Measurements from ENCODE around the gene SSR1. TPM values are rescaled to one million over a fixed set of nuclear protein-coding genes. Genes with fewer than 3 reads are reported as not detected.
A peak's percentile ranks its signal among the peaks of the same experiment; 100 is the strongest.

Gene SSR1
- total and polyA plus RNA-seq, 2 of the 13 experiments (the other 11 are each of a cell fraction or from before 2014, with no cell fraction given): 203 to 243 TPM

DNA sequence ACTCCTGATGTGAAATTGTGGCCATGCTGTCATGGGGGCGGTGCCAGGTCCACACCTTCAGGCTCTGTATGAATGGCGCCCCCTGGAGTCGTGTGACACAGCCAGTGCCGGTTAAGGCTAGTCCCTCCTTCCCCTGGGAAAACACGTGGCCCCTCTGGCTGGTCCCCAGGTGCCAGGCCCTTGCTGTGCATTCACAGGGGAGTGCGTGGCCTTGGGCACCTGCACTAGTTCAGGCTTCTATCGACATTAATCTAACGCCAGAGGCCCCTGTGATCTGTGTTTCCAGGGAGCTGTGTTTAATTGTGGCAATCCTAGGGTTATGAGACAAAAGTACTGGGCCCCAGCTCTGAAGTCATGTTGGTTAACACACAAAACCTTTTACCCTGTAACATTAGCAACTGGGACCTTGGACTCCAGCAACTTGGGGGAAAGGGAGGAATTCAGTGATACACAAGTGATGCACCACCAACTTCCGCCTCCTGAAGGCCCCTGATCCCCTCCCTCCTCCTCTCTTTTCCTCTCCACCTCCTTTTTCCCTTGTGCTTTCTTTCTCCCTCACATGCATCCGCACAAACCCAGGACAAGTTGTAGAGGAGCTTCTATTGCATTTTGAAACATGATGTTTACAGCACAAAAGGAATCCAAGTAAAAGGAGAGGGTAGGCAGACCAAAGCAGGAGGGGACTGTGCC lies 74.0 kb downstream of the SSR1 start (continued):
- no peak for TF ChIP-seq HOMEZ (CRISPR knock-in tag; IDR thresholded peaks at IDR 0.05; ENCODE audit: low read depth)
- TF ChIP-seq MYC (CRISPR knock-in tag; IDR thresholded peaks at IDR 0.05; ENCODE audit: borderline replicate concordance): peak; percentile 99
- no peak for TF ChIP-seq RFXAP (CRISPR knock-in tag; IDR thresholded peaks at IDR 0.05; ENCODE audit: borderline replicate concordance)
- TF ChIP-seq ZNF260 (CRISPR knock-in tag; IDR thresholded peaks at IDR 0.05; ENCODE audit: borderline replicate concordance, low read depth): no peak
- peak; percentile 72; the same call in 1 of the 2 replicates for TF ChIP-seq ZSCAN31 (CRISPR knock-in tag; IDR thresholded peaks at IDR 0.05; ENCODE audit: low read depth)
- TF ChIP-seq CREB1 (IDR thresholded peaks at IDR 0.05): peak; percentile 37; the same call in 1 of the 2 replicates
- peak; percentile 50; the same call in 1 of the 2 replicates for TF ChIP-seq CREB1 (CRISPR knock-in tag; IDR thresholded peaks at IDR 0.05)
- TF ChIP-seq NFIB (CRISPR knock-in tag; IDR thresholded peaks at IDR 0.05; ENCODE audit: borderline replicate concordance): no peak
- TF ChIP-seq ZNF563 (CRISPR knock-in tag; IDR thresholded peaks at IDR 0.05): 0 out of 2 replicates have a peak, but pooled peaks have one; percentile 17
- TF ChIP-seq U2AF1 (optimal IDR thresholded peaks at IDR 0.05; ENCODE audit: low read depth, low read length): no peak
- TF ChIP-seq SALL2 (CRISPR knock-in tag; IDR thresholded peaks at IDR 0.05): no peak
- no peak for TF ChIP-seq ZNF546 (CRISPR knock-in tag; conservative IDR thresholded peaks at IDR 0.05)
- TF ChIP-seq EP300 (IDR thresholded peaks at IDR 0.05; ENCODE audit: low read depth in 2 of 2, low read length in 2 of 2): peak; percentile 43 to 72; a peak in 2 of 4 replicates
- TF ChIP-seq EP300 (CRISPR knock-in tag; IDR thresholded peaks at IDR 0.05; ENCODE audit: borderline replicate concordance): 0 out of 2 replicates have a peak, but pooled peaks have one; percentile 13
- TF ChIP-seq JARID2 (CRISPR knock-in tag; IDR thresholded peaks at IDR 0.05; ENCODE audit: insufficient replicate concordance): no peak
- TF ChIP-seq, protein P1, sequence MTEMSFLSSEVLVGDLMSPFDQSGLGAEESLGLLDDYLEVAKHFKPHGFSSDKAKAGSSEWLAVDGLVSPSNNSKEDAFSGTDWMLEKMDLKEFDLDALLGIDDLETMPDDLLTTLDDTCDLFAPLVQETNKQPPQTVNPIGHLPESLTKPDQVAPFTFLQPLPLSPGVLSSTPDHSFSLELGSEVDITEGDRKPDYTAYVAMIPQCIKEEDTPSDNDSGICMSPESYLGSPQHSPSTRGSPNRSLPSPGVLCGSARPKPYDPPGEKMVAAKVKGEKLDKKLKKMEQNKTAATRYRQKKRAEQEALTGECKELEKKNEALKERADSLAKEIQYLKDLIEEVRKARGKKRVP (CRISPR knock-in tag; IDR thresholded peaks at IDR 0.05): peak in 1 of 2 experiments; percentile 61; a peak in 2 of 4 replicates
- no peak for TF ChIP-seq ZNF367 (CRISPR knock-in tag; IDR thresholded peaks at IDR 0.05; ENCODE audit: borderline replicate concordance)
- TF ChIP-seq ZNF644 (CRISPR knock-in tag; IDR thresholded peaks at IDR 0.05; ENCODE audit: low read depth): peak; percentile 50; the same call in 1 of the 2 replicates
- TF ChIP-seq ZNF121 (CRISPR knock-in tag; IDR thresholded peaks at IDR 0.05): peak; percentile 69
- no peak for TF ChIP-seq E2F2 (CRISPR knock-in tag; IDR thresholded peaks at IDR 0.05; ENCODE audit: borderline replicate concordance)
- TF ChIP-seq, protein P2, sequence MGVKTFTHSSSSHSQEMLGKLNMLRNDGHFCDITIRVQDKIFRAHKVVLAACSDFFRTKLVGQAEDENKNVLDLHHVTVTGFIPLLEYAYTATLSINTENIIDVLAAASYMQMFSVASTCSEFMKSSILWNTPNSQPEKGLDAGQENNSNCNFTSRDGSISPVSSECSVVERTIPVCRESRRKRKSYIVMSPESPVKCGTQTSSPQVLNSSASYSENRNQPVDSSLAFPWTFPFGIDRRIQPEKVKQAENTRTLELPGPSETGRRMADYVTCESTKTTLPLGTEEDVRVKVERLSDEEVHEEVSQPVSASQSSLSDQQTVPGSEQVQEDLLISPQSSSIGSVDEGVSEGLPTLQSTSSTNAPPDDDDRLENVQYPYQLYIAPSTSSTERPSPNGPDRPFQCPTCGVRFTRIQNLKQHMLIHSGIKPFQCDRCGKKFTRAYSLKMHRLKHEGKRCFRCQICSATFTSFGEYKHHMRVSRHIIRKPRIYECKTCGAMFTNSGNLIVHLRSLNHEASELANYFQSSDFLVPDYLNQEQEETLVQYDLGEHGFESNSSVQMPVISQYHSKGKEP (CRISPR knock-in tag; IDR thresholded peaks at IDR 0.05): no peak
- TF ChIP-seq ZNF761 (CRISPR knock-in tag; conservative IDR thresholded peaks at IDR 0.05): 0 out of 2 replicates have a peak, but pooled peaks have one; percentile 64
- TF ChIP-seq RAD51 (IDR thresholded peaks at IDR 0.05; ENCODE audit: borderline replicate concordance): no peak; the same call in 1 of the 2 replicates
- peak; percentile 98 for TF ChIP-seq MXD4 (CRISPR knock-in tag; IDR thresholded peaks at IDR 0.05)
- no peak for TF ChIP-seq CCAR2 (optimal IDR thresholded peaks at IDR 0.05; ENCODE audit: low read depth, low read length)
- TF ChIP-seq ZNF30 (CRISPR knock-in tag; IDR thresholded peaks at IDR 0.05): no peak
